ENCODE results near the gene IFNGR2. TPM values are rescaled to one million over a fixed set of nuclear protein-coding genes. Genes with fewer than 3 reads are reported as not detected.

IFNGR2 gene
- total and polyA plus RNA-seq, 2 of the 13 experiments (the other 11 are each of a cell fraction or from before 2014, with no cell fraction given) = 61.3 to 117 TPM

DNA sequence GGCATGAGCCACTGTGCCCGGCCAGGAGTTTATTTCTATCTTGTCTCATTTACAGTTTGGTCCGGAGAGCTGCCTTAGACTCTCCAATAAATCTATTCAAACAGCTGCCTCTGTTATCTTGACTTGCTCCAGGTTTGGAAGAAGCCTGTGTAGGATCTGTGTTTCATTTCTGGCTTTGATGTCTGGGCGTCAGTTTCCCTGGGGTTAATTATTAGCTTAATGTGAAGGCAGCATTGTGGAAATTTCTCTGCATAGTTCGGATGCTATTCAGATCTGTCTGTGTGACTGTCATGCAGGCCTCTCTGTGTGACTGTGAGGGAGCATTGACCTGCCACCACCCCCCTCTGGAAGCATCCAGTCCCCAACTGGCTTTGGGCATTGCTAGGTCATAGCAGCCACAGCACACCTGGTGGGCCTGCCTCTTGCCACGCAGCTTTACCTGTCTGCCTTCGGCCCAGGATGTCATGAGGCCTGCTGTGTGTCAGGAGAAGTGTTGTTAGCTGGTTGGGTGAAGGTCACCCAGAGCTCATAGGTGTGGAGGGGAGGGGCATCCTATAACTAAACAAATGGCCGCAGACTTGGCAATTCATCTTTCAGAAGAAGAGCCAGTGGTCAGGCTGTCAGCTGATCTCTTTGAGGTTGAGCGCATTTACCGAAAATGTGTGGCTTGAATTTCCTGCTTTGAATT, 9.8 kb downstream of the IFNGR2 start (continued):
- TF ChIP-seq, protein P1, sequence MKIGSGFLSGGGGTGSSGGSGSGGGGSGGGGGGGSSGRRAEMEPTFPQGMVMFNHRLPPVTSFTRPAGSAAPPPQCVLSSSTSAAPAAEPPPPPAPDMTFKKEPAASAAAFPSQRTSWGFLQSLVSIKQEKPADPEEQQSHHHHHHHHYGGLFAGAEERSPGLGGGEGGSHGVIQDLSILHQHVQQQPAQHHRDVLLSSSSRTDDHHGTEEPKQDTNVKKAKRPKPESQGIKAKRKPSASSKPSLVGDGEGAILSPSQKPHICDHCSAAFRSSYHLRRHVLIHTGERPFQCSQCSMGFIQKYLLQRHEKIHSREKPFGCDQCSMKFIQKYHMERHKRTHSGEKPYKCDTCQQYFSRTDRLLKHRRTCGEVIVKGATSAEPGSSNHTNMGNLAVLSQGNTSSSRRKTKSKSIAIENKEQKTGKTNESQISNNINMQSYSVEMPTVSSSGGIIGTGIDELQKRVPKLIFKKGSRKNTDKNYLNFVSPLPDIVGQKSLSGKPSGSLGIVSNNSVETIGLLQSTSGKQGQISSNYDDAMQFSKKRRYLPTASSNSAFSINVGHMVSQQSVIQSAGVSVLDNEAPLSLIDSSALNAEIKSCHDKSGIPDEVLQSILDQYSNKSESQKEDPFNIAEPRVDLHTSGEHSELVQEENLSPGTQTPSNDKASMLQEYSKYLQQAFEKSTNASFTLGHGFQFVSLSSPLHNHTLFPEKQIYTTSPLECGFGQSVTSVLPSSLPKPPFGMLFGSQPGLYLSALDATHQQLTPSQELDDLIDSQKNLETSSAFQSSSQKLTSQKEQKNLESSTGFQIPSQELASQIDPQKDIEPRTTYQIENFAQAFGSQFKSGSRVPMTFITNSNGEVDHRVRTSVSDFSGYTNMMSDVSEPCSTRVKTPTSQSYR (CRISPR knock-in tag; IDR thresholded peaks at IDR 0.05; ENCODE audit: borderline replicate concordance) = peak; percentile 74; the same call in 1 of the 2 replicates
- peak; percentile 90 for TF ChIP-seq SAP130 (CRISPR knock-in tag; IDR thresholded peaks at IDR 0.05; ENCODE audit: low read depth)
- TF ChIP-seq TAF15 (IDR thresholded peaks at IDR 0.05; ENCODE audit: low read depth, low read length, poor library complexity, severe bottlenecking) = no peak
- TF ChIP-seq TOPORS (CRISPR knock-in tag; IDR thresholded peaks at IDR 0.05) = 0 out of 2 replicates have a peak, but pooled peaks have one; percentile 35
- 0 out of 2 replicates have a peak, but pooled peaks have one; percentile 28 for TF ChIP-seq ZNF451 (CRISPR knock-in tag; IDR thresholded peaks at IDR 0.05)
- 0 out of 2 replicates have a peak, but pooled peaks have one; percentile 39 for TF ChIP-seq ZNF589 (CRISPR knock-in tag; conservative IDR thresholded peaks at IDR 0.05)
- TF ChIP-seq PITX1 (CRISPR knock-in tag; IDR thresholded peaks at IDR 0.05) = peak; percentile 65; the same call in 1 of the 2 replicates
- TF ChIP-seq KDM5B (CRISPR knock-in tag; IDR thresholded peaks at IDR 0.05; ENCODE audit: borderline replicate concordance) = no peak; the same call in 1 of the 2 replicates
- peak; percentile 62; the same call in 1 of the 2 replicates for TF ChIP-seq GATA4 (IDR thresholded peaks at IDR 0.05; ENCODE audit: borderline replicate concordance, low read depth)
- no peak for TF ChIP-seq GTF3A (CRISPR knock-in tag; conservative IDR thresholded peaks at IDR 0.05)
- no peak for TF ChIP-seq ZNF652 (CRISPR knock-in tag; IDR thresholded peaks at IDR 0.05; ENCODE audit: borderline replicate concordance, low read depth)
- no peak for TF ChIP-seq ZNF383 (CRISPR knock-in tag; IDR thresholded peaks at IDR 0.05; ENCODE audit: borderline replicate concordance)
- TF ChIP-seq, protein P2, sequence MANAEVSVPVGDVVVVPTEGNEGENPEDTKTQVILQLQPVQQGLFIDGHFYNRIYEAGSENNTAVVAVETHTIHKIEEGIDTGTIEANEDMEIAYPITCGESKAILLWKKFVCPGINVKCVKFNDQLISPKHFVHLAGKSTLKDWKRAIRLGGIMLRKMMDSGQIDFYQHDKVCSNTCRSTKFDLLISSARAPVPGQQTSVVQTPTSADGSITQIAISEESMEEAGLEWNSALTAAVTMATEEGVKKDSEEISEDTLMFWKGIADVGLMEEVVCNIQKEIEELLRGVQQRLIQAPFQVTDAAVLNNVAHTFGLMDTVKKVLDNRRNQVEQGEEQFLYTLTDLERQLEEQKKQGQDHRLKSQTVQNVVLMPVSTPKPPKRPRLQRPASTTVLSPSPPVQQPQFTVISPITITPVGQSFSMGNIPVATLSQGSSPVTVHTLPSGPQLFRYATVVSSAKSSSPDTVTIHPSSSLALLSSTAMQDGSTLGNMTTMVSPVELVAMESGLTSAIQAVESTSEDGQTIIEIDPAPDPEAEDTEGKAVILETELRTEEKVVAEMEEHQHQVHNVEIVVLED (CRISPR knock-in tag; IDR thresholded peaks at IDR 0.05; ENCODE audit: borderline replicate concordance) = peak; percentile 33; the same call in 1 of the 2 replicates
- TF ChIP-seq NR2F6 (IDR thresholded peaks at IDR 0.05) = peak; percentile 51
- peak; percentile 76; the same call in 1 of the 2 replicates for TF ChIP-seq NR2F6 (CRISPR knock-in tag; IDR thresholded peaks at IDR 0.05)
- peak; percentile 60 for TF ChIP-seq MED1 (CRISPR knock-in tag; IDR thresholded peaks at IDR 0.05)
- TF ChIP-seq HOXA5 (CRISPR knock-in tag; IDR thresholded peaks at IDR 0.05) = no peak
- no peak for TF ChIP-seq REL (CRISPR knock-in tag; conservative IDR thresholded peaks at IDR 0.05)
- TF ChIP-seq MBNL3 (CRISPR knock-in tag; conservative IDR thresholded peaks at IDR 0.05) = no peak
- TF ChIP-seq ZNF768 (CRISPR knock-in tag; IDR thresholded peaks at IDR 0.05) = peak; percentile 71
- TF ChIP-seq, protein P3, sequence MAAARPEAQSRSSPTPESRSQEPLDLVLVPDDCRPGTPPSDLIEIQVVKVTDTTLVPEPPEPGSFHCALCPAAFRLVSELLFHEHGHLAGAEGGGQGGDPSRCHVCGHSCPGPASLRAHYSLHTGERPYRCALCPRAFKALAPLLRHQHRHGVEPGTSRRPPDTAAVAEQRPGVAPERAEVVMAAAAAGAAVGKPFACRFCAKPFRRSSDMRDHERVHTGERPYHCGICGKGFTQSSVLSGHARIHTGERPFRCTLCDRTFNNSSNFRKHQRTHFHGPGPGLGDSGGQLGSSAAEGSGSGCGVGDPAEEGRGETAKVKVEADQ (CRISPR knock-in tag; IDR thresholded peaks at IDR 0.05; ENCODE audit: borderline replicate concordance) = no peak
- TF ChIP-seq, protein P4, sequence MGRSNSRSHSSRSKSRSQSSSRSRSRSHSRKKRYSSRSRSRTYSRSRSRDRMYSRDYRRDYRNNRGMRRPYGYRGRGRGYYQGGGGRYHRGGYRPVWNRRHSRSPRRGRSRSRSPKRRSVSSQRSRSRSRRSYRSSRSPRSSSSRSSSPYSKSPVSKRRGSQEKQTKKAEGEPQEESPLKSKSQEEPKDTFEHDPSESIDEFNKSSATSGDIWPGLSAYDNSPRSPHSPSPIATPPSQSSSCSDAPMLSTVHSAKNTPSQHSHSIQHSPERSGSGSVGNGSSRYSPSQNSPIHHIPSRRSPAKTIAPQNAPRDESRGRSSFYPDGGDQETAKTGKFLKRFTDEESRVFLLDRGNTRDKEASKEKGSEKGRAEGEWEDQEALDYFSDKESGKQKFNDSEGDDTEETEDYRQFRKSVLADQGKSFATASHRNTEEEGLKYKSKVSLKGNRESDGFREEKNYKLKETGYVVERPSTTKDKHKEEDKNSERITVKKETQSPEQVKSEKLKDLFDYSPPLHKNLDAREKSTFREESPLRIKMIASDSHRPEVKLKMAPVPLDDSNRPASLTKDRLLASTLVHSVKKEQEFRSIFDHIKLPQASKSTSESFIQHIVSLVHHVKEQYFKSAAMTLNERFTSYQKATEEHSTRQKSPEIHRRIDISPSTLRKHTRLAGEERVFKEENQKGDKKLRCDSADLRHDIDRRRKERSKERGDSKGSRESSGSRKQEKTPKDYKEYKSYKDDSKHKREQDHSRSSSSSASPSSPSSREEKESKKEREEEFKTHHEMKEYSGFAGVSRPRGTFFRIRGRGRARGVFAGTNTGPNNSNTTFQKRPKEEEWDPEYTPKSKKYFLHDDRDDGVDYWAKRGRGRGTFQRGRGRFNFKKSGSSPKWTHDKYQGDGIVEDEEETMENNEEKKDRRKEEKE (IDR thresholded peaks at IDR 0.05) = no peak
- no peak for TF ChIP-seq NR1H2 (CRISPR knock-in tag; IDR thresholded peaks at IDR 0.05; ENCODE audit: borderline replicate concordance, low read depth)

All from HepG2 (cell line).